Rectal smooth muscle tissue (tissue), 1 donor: Measurements from ENCODE around the gene POFUT1.

ENCODE experiments used
- H3K27ac ChIP-seq: one replicate; pipeline ENCODE4 v1.7.0; 2013; ENCODE audit warnings: low read depth, low read length, inconsistent platforms
- H3K27me3 ChIP-seq: one replicate; pipeline ENCODE4 v1.7.0; 2013; ENCODE audit warnings: low read length; ENCODE audit not compliant: control insufficient read depth, insufficient read depth
- H3K36me3 ChIP-seq: one replicate; pipeline ENCODE4 v1.7.0; 2013; ENCODE audit warnings: low read length; ENCODE audit not compliant: control insufficient read depth, insufficient read depth
- H3K4me1 ChIP-seq: one replicate; pipeline ENCODE4 v1.7.0; 2013; ENCODE audit warnings: low read length; ENCODE audit not compliant: control insufficient read depth, insufficient read depth
- H3K4me3 ChIP-seq: one replicate; pipeline ENCODE4 v1.7.0; 2013; ENCODE audit warnings: low read length
- H3K9ac ChIP-seq: one replicate; pipeline ENCODE4 v1.7.0; 2013; ENCODE audit warnings: low read length

Gene POFUT1

GRCh38 chr20:32207626-32208498 lies at the start of gene POFUT1, which contains the start of gene PLAGL2:
Gene POFUT1, plus strand, starts transcription at chr20:32207880. Its CDS starts 62 bp downstream, at chr20:32207942.
Gene PLAGL2, minus strand, starts transcription at chr20:32207743. Its CDS starts 5,565 bp downstream, at chr20:32202178.
- peak within 1 kb of the TSS; percentile 97 for H3K9ac ChIP-seq

GRCh38 chr20:32158351-32158750 lies 49.3 kb upstream of the POFUT1 start:
- no peaks in the 10 kb centered on the region for H3K27me3 ChIP-seq
- no peak overlapping the region for H3K9ac ChIP-seq
- H3K27ac ChIP-seq, result no peak overlapping the region
- H3K4me3 ChIP-seq, result no peak overlapping the region
- peaks cover 33% of the 10 kb centered on the region for H3K36me3 ChIP-seq
- H3K4me1 ChIP-seq, result no peaks in the 10 kb centered on the region

More at GRCh38 chr20:32207626-32208498, at the start of gene POFUT1, which contains the start of gene PLAGL2:
- Histone ChIP-seq H3K27me3 (no peaks in the 10 kb centered on the region), H3K36me3 (peaks cover 4% of the 10 kb centered on the region), H3K27ac (peak within 1 kb of the TSS; percentile 69), H3K4me1 (peaks cover 20% of the 10 kb centered on the region), H3K4me3 (peak within 1 kb of the TSS; percentile 94)

- H3K27me3 ChIP-seq, result no peaks in the 10 kb centered on the region
- H3K36me3 ChIP-seq, result peaks cover 30% of the 10 kb centered on the region
- no peak overlapping the region for H3K27ac ChIP-seq
- H3K4me1 ChIP-seq, result no peaks in the 10 kb centered on the region
- H3K9ac ChIP-seq, result no peak overlapping the region
- H3K4me3 ChIP-seq, result no peak overlapping the region
Measured at GRCh38 chr20:32158943-32159660, 48.6 kb upstream of the POFUT1 start.

GRCh38 chr20:32159766-32160221 lies 47.9 kb upstream of the POFUT1 start:
- Histone ChIP-seq H3K9ac (no peak overlapping the region), H3K4me3 (no peak overlapping the region), H3K4me1 (no peaks in the 10 kb centered on the region), H3K27me3 (no peaks in the 10 kb centered on the region), H3K27ac (no peak overlapping the region), H3K36me3 (peaks cover 30% of the 10 kb centered on the region)

GRCh38 chr20:32160341-32160740 lies 47.3 kb upstream of the POFUT1 start:
- H3K9ac ChIP-seq, result no peak overlapping the region

GRCh38 chr20:32162351-32162750 lies 45.3 kb upstream of the POFUT1 start:
- H3K4me3 ChIP-seq, result no peak overlapping the region
- H3K27me3 ChIP-seq, result no peaks in the 10 kb centered on the region
- H3K9ac ChIP-seq, result no peak overlapping the region
- H3K36me3 ChIP-seq, result peaks cover 48% of the 10 kb centered on the region
- no peaks in the 10 kb centered on the region for H3K4me1 ChIP-seq
- H3K27ac ChIP-seq, result no peak overlapping the region

More at GRCh38 chr20:32160341-32160740, 47.3 kb upstream of the POFUT1 start:
- Histone ChIP-seq H3K27ac (no peak overlapping the region), H3K36me3 (peaks cover 36% of the 10 kb centered on the region), H3K4me1 (no peaks in the 10 kb centered on the region), H3K4me3 (no peak overlapping the region), H3K27me3 (no peaks in the 10 kb centered on the region)

GRCh38 chr20:32163951-32164350 lies 43.7 kb upstream of the POFUT1 start:
- Histone ChIP-seq H3K4me3 (no peak overlapping the region), H3K9ac (no peak overlapping the region), H3K27ac (no peak overlapping the region), H3K36me3 (peaks cover 43% of the 10 kb centered on the region), H3K4me1 (no peaks in the 10 kb centered on the region), H3K27me3 (no peaks in the 10 kb centered on the region)

GRCh38 chr20:32164984-32165735 lies 42.5 kb upstream of the POFUT1 start:
- no peaks in the 10 kb centered on the region for H3K27me3 ChIP-seq
- no peak overlapping the region for H3K27ac ChIP-seq
- no peaks in the 10 kb centered on the region for H3K4me1 ChIP-seq
- H3K9ac ChIP-seq, result no peak overlapping the region
- H3K4me3 ChIP-seq, result no peak overlapping the region
- H3K36me3 ChIP-seq, result peaks cover 36% of the 10 kb centered on the region

- Histone ChIP-seq H3K4me1 (no peaks in the 10 kb centered on the region), H3K36me3 (peaks cover 33% of the 10 kb centered on the region), H3K9ac (no peak overlapping the region), H3K27me3 (no peaks in the 10 kb centered on the region), H3K27ac (no peak overlapping the region), H3K4me3 (no peak overlapping the region)
Measured at GRCh38 chr20:32165836-32166545, 41.7 kb upstream of the POFUT1 start.

GRCh38 chr20:32167552-32167951 lies 40.1 kb upstream of the POFUT1 start:
- no peak overlapping the region for H3K9ac ChIP-seq
- H3K4me3 ChIP-seq, result no peak overlapping the region
- H3K27ac ChIP-seq, result no peak overlapping the region
- no peaks in the 10 kb centered on the region for H3K4me1 ChIP-seq
- H3K36me3 ChIP-seq, result peaks cover 22% of the 10 kb centered on the region
- H3K27me3 ChIP-seq, result no peaks in the 10 kb centered on the region

GRCh38 chr20:32168184-32168910 lies 39.3 kb upstream of the POFUT1 start:
- Histone ChIP-seq H3K27ac (no peak overlapping the region), H3K4me3 (no peak overlapping the region), H3K9ac (no peak overlapping the region), H3K4me1 (no peaks in the 10 kb centered on the region), H3K27me3 (no peaks in the 10 kb centered on the region), H3K36me3 (peaks cover 22% of the 10 kb centered on the region)
